ENCODE data around the gene TUBB. TPM values are rescaled to one million over a fixed set of nuclear protein-coding genes. Genes with fewer than 3 reads are reported as not detected.

TUBB gene
- polyA plus RNA-seq, 1 of the 3 experiments (the other 2 are of a cell fraction) = 1,037 TPM

DNA sequence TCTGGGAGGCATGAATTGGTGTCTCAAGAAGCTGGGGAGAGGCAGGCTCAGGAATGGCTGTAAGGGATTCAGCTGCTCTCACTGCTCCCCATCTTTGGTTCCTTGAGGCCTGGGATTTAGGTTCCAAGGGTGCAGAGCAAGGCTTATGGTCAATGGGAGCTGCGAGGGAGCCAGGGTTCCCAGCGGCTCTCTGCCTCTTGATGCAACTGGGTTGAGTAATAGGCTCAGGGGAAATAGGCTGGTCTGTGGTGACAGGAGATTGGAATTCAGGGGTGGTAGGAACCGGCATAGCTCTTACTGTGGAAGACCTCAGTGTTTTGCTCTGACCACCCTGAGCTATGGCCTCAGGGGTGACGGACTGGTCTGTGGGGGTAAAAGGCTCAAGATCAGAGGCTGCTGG, 16.3 kb upstream of the TUBB start:
- Histone ChIP-seq H3F3A (replicated peaks; ENCODE audit: insufficient read depth) (peaks cover 14% of the 10 kb centered on the region), H4K20me1 (ENCODE audit: insufficient read depth) (no peaks in the 10 kb centered on the region), H3K36me3 (replicated peaks in 1 of 2; ENCODE audit: control insufficient read depth in 1 of 2, insufficient read depth in 2 of 2, low read length in 1 of 2) (peaks cover 9 to 20% of the 10 kb centered on the region in 2 experiments), H3K9ac (no peak overlapping the region), H3K27me3 (ENCODE audit: insufficient read depth) (no peaks in the 10 kb centered on the region), H3K4me1 (ENCODE audit: control insufficient read depth in 1 of 2, insufficient read depth in 2 of 2, low read depth in 1 of 2, low read length in 1 of 2) (no peaks in the 10 kb centered on the region), H3K4me3 (ENCODE audit: low read depth in 2 of 2, low read length in 1 of 2) (no peak overlapping the region), H3K9me3 (no peaks in the 10 kb centered on the region), H3K79me2 (ENCODE audit: insufficient read depth) (no peaks in the 10 kb centered on the region), H3K27ac (ENCODE audit: low read depth in 2 of 2, low read length in 1 of 2) (no peak overlapping the region), H2AFZ (ENCODE audit: low read depth) (no peak overlapping the region), H3K9me2 (no peaks in the 10 kb centered on the region), H3K4me2 (no peak overlapping the region)
- POLR2A ChIA-PET = interaction anchor here (1.8 kb wide), 1 partner anchor 14 kb away, joined by 5 read pairs; the partner anchor contains the start of gene MDC1
- 90% methylated on average over 4 of the region's 4 CpGs for WGBS (ENCODE audit: low lambda C conversion rate)
- CTCF ChIA-PET = interaction anchor here (0.8 to 42.4 kb wide), 5 partner anchors 12 to 27 kb away, joined by 3 to 838 read pairs (median 4); partner anchors contain the start of genes DHX16, NRM, PPP1R18 and TUBB
- TF ChIP-seq RFX5 (IDR thresholded peaks at IDR 0.05; ENCODE audit: low read length) (no peak), ELF1 (IDR thresholded peaks at IDR 0.05) (no peak), TAF1 (IDR thresholded peaks at IDR 0.05; ENCODE audit: borderline replicate concordance, low read depth, low read length) (no peak), SMC3 (IDR thresholded peaks at IDR 0.05; ENCODE audit: low read depth, low read length) (no peak), MEF2A (IDR thresholded peaks at IDR 0.05; ENCODE audit: borderline replicate concordance, low read depth) (no peak), FOSL2 (IDR thresholded peaks at IDR 0.05; ENCODE audit: borderline replicate concordance, low read depth) (no peak), RAD21 (IDR thresholded peaks at IDR 0.05; ENCODE audit: low read length) (no peak), CHD2 (IDR thresholded peaks at IDR 0.05; ENCODE audit: low read length, partially characterized antibody) (no peak), YY1 (IDR thresholded peaks at IDR 0.05; ENCODE audit: low read depth) (no peak), SIN3A (IDR thresholded peaks at IDR 0.05; ENCODE audit: borderline replicate concordance, low read depth, low read length) (no peak), JUND (IDR thresholded peaks at IDR 0.05) (no peak), MXI1 (IDR thresholded peaks at IDR 0.05; ENCODE audit: low read depth, low read length) (no peak), EP300 (IDR thresholded peaks at IDR 0.05; ENCODE audit: borderline replicate concordance in 1 of 2, low read depth in 1 of 2, low read length in 1 of 2) (no peak)
- TF ChIP-seq, protein P1, sequence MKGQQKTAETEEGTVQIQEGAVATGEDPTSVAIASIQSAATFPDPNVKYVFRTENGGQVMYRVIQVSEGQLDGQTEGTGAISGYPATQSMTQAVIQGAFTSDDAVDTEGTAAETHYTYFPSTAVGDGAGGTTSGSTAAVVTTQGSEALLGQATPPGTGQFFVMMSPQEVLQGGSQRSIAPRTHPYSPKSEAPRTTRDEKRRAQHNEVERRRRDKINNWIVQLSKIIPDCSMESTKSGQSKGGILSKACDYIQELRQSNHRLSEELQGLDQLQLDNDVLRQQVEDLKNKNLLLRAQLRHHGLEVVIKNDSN (IDR thresholded peaks at IDR 0.05; ENCODE audit: borderline replicate concordance, low read depth) = no peak
- no peak for DNase-seq

DNA sequence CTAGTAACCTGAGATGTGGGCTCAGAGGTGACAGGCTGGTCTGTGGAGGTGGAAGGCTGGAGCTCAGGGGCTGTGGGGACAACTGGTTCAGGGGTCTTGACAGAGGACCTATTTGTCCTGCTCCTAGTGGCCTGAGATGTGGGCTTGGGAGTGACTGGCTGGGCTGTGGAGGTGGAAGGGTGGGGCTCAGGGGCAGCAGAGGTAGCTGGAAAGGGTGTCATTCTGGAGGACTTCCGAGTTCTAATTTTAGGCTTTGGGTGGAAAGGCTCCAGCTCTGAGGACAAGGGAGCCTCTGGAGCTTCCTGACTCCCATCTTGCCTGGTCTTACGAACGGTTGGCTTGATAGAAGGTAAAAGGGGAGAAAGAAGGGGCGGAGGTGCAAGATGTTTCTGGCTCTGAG, 14.5 kb upstream of the TUBB start:
- H3F3A ChIP-seq (replicated peaks; ENCODE audit: insufficient read depth) = peaks cover 14% of the 10 kb centered on the region
- H3K4me1 ChIP-seq (ENCODE audit: control insufficient read depth in 1 of 2, insufficient read depth in 2 of 2, low read depth in 1 of 2, low read length in 1 of 2) = no peaks in the 10 kb centered on the region
- H3K27me3 ChIP-seq (ENCODE audit: insufficient read depth) = no peaks in the 10 kb centered on the region
- H3K4me2 ChIP-seq = no peak overlapping the region
- no peak overlapping the region for H3K27ac ChIP-seq (ENCODE audit: low read depth in 2 of 2, low read length in 1 of 2)
- no peaks in the 10 kb centered on the region for H4K20me1 ChIP-seq (ENCODE audit: insufficient read depth)
- H3K79me2 ChIP-seq (ENCODE audit: insufficient read depth) = no peaks in the 10 kb centered on the region
- POLR2A ChIA-PET = interaction anchor here (0.7 kb wide), 1 partner anchor 20 kb away, joined by 4 read pairs; no protein-coding TSS in a partner anchor
- no peaks in the 10 kb centered on the region for H3K9me3 ChIP-seq
- no peak overlapping the region for H3K4me3 ChIP-seq (ENCODE audit: low read depth in 2 of 2, low read length in 1 of 2)
- CTCF ChIA-PET = interaction anchor here (1.3 to 42.4 kb wide), 2 partner anchors 16 to 20 kb away, joined by 4 to 838 read pairs; partner anchors contain the start of genes DHX16, NRM and PPP1R18
- no peak overlapping the region for H3K9ac ChIP-seq
- peaks cover 9 to 17% of the 10 kb centered on the region in 2 experiments for H3K36me3 ChIP-seq (replicated peaks in 1 of 2; ENCODE audit: control insufficient read depth in 1 of 2, insufficient read depth in 2 of 2, low read length in 1 of 2)
- H3K9me2 ChIP-seq = no peaks in the 10 kb centered on the region
- WGBS (ENCODE audit: low lambda C conversion rate) = 99% methylated on average over 4 of the region's 4 CpGs
- no peak for DNase-seq
- H2AFZ ChIP-seq (ENCODE audit: low read depth) = no peak overlapping the region
- TF ChIP-seq ELF1 (IDR thresholded peaks at IDR 0.05) = no peak
- TF ChIP-seq, protein P2, sequence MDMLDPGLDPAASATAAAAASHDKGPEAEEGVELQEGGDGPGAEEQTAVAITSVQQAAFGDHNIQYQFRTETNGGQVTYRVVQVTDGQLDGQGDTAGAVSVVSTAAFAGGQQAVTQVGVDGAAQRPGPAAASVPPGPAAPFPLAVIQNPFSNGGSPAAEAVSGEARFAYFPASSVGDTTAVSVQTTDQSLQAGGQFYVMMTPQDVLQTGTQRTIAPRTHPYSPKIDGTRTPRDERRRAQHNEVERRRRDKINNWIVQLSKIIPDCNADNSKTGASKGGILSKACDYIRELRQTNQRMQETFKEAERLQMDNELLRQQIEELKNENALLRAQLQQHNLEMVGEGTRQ (IDR thresholded peaks at IDR 0.05; ENCODE audit: borderline replicate concordance, low read depth, low read length) = no peak
- TF ChIP-seq, protein P3, sequence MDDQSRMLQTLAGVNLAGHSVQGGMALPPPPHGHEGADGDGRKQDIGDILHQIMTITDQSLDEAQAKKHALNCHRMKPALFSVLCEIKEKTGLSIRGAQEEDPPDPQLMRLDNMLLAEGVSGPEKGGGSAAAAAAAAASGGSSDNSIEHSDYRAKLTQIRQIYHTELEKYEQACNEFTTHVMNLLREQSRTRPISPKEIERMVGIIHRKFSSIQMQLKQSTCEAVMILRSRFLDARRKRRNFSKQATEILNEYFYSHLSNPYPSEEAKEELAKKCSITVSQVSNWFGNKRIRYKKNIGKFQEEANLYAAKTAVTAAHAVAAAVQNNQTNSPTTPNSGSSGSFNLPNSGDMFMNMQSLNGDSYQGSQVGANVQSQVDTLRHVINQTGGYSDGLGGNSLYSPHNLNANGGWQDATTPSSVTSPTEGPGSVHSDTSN (IDR thresholded peaks at IDR 0.05) = no peak
- no peak for TF ChIP-seq SMC3 (IDR thresholded peaks at IDR 0.05; ENCODE audit: low read depth, low read length)
- no peak for TF ChIP-seq RAD21 (IDR thresholded peaks at IDR 0.05; ENCODE audit: low read length)
- TF ChIP-seq, protein P4, sequence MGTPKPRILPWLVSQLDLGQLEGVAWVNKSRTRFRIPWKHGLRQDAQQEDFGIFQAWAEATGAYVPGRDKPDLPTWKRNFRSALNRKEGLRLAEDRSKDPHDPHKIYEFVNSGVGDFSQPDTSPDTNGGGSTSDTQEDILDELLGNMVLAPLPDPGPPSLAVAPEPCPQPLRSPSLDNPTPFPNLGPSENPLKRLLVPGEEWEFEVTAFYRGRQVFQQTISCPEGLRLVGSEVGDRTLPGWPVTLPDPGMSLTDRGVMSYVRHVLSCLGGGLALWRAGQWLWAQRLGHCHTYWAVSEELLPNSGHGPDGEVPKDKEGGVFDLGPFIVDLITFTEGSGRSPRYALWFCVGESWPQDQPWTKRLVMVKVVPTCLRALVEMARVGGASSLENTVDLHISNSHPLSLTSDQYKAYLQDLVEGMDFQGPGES (IDR thresholded peaks at IDR 0.05; ENCODE audit: low read depth, low read length) = no peak
- TF ChIP-seq, protein P5, sequence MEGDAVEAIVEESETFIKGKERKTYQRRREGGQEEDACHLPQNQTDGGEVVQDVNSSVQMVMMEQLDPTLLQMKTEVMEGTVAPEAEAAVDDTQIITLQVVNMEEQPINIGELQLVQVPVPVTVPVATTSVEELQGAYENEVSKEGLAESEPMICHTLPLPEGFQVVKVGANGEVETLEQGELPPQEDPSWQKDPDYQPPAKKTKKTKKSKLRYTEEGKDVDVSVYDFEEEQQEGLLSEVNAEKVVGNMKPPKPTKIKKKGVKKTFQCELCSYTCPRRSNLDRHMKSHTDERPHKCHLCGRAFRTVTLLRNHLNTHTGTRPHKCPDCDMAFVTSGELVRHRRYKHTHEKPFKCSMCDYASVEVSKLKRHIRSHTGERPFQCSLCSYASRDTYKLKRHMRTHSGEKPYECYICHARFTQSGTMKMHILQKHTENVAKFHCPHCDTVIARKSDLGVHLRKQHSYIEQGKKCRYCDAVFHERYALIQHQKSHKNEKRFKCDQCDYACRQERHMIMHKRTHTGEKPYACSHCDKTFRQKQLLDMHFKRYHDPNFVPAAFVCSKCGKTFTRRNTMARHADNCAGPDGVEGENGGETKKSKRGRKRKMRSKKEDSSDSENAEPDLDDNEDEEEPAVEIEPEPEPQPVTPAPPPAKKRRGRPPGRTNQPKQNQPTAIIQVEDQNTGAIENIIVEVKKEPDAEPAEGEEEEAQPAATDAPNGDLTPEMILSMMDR (IDR thresholded peaks at IDR 0.05) = no peak
- TF ChIP-seq, protein P6, sequence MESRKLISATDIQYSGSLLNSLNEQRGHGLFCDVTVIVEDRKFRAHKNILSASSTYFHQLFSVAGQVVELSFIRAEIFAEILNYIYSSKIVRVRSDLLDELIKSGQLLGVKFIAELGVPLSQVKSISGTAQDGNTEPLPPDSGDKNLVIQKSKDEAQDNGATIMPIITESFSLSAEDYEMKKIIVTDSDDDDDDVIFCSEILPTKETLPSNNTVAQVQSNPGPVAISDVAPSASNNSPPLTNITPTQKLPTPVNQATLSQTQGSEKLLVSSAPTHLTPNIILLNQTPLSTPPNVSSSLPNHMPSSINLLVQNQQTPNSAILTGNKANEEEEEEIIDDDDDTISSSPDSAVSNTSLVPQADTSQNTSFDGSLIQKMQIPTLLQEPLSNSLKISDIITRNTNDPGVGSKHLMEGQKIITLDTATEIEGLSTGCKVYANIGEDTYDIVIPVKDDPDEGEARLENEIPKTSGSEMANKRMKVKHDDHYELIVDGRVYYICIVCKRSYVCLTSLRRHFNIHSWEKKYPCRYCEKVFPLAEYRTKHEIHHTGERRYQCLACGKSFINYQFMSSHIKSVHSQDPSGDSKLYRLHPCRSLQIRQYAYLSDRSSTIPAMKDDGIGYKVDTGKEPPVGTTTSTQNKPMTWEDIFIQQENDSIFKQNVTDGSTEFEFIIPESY (IDR thresholded peaks at IDR 0.05; ENCODE audit: borderline replicate concordance, low read depth) = no peak
- TF ChIP-seq EZH2phosphoT487 (IDR thresholded peaks at IDR 0.05; ENCODE audit: borderline replicate concordance, low read depth) = no peak
